Measurements from ENCODE around the gene SERAC1.
"Not testable (repeated sequence)": the region's sequence is repeated elsewhere in the genome, so short reads cannot be mapped to it uniquely, and the experiment has no call there.

Gene SERAC1

GRCh38 chr6:158188591-158188990, 20.5 kb upstream of the SERAC1 start:
- H3K36me3 Mint-ChIP-seq (ENCODE audit: low read depth) = peaks cover 59% of the 10 kb centered on the region
- H3K27ac Mint-ChIP-seq = no peak overlapping the region
- no peak for DNase-seq
- peaks cover 20% of the 10 kb centered on the region for H3K4me1 Mint-ChIP-seq (ENCODE audit: low read depth)
- H3K27me3 Mint-ChIP-seq = no peaks in the 10 kb centered on the region
- H3K4me3 Mint-ChIP-seq = no peak overlapping the region
- H3K9me3 Mint-ChIP-seq = no peaks in the 10 kb centered on the region

- peaks cover 35% of the 10 kb centered on the region for H3K4me1 Mint-ChIP-seq (ENCODE audit: low read depth)
- no peak overlapping the region for H3K4me3 Mint-ChIP-seq
- H3K27ac Mint-ChIP-seq = no peak overlapping the region
- DNase-seq = no peak
- H3K27me3 Mint-ChIP-seq = no peaks in the 10 kb centered on the region
- no peaks in the 10 kb centered on the region for H3K9me3 Mint-ChIP-seq
- peaks cover 57% of the 10 kb centered on the region for H3K36me3 Mint-ChIP-seq (ENCODE audit: low read depth)
Measured at GRCh38 chr6:158185729-158186456, 17.8 kb upstream of the SERAC1 start.

- Mint-ChIP-seq H3K27me3 (no peaks in the 10 kb centered on the region), H3K36me3 (ENCODE audit: low read depth) (peaks cover 67% of the 10 kb centered on the region), H3K9me3 (no peaks in the 10 kb centered on the region), H3K4me3 (no peak overlapping the region), H3K4me1 (ENCODE audit: low read depth) (peaks cover 37% of the 10 kb centered on the region), H3K27ac (no peak overlapping the region)
- DNase-seq = no peak
Measured at GRCh38 chr6:158184608-158185007, 16.5 kb upstream of the SERAC1 start.

- H3K9me3 Mint-ChIP-seq, H3K27ac Mint-ChIP-seq, H3K27me3 Mint-ChIP-seq, H3K4me3 Mint-ChIP-seq, DNase-seq: not testable (repeated sequence)
- H3K4me1 Mint-ChIP-seq (ENCODE audit: low read depth) = peaks cover 39% of the 10 kb centered on the region
- peaks cover 77% of the 10 kb centered on the region for H3K36me3 Mint-ChIP-seq (ENCODE audit: low read depth)
Measured at GRCh38 chr6:158183174-158183972, 15.3 kb upstream of the SERAC1 start.

- H3K9me3 Mint-ChIP-seq, H3K4me3 Mint-ChIP-seq, H3K27me3 Mint-ChIP-seq, DNase-seq, H3K27ac Mint-ChIP-seq: not testable (repeated sequence)
- peaks cover 66% of the 10 kb centered on the region for H3K36me3 Mint-ChIP-seq (ENCODE audit: low read depth)
- peaks cover 14% of the 10 kb centered on the region for H3K4me1 Mint-ChIP-seq (ENCODE audit: low read depth)
Measured at GRCh38 chr6:158177712-158178111, 9.7 kb upstream of the SERAC1 start.

- H3K9me3 Mint-ChIP-seq = peaks cover 4% of the 10 kb centered on the region
- DNase-seq = no peak
- H3K36me3 Mint-ChIP-seq (ENCODE audit: low read depth) = peaks cover 59% of the 10 kb centered on the region
- no peaks in the 10 kb centered on the region for H3K27me3 Mint-ChIP-seq
- no peak overlapping the region for H3K4me3 Mint-ChIP-seq
- H3K4me1 Mint-ChIP-seq (ENCODE audit: low read depth) = peaks cover 5% of the 10 kb centered on the region
- no peak overlapping the region for H3K27ac Mint-ChIP-seq
Measured at GRCh38 chr6:158175111-158175510, 7.0 kb upstream of the SERAC1 start.

- no peak for DNase-seq
- Mint-ChIP-seq H3K27me3 (no peaks in the 10 kb centered on the region), H3K4me3 (no peak overlapping the region)
Measured at GRCh38 chr6:158174514-158174913, 6.5 kb upstream of the SERAC1 start.

GRCh38 chr6:158174024-158174423, 6.0 kb upstream of the SERAC1 start:
- Mint-ChIP-seq H3K4me3 (no peak overlapping the region), H3K27me3 (no peaks in the 10 kb centered on the region), H3K27ac (no peak overlapping the region), H3K36me3 (ENCODE audit: low read depth) (peaks cover 50% of the 10 kb centered on the region), H3K9me3 (peaks cover 4% of the 10 kb centered on the region), H3K4me1 (ENCODE audit: low read depth) (peaks cover 5% of the 10 kb centered on the region)
- DNase-seq = no peak

More at GRCh38 chr6:158174514-158174913, 6.5 kb upstream of the SERAC1 start:
- H3K36me3 Mint-ChIP-seq (ENCODE audit: low read depth) = peaks cover 53% of the 10 kb centered on the region
- no peak overlapping the region for H3K27ac Mint-ChIP-seq
- H3K4me1 Mint-ChIP-seq (ENCODE audit: low read depth) = peaks cover 5% of the 10 kb centered on the region
- H3K9me3 Mint-ChIP-seq = peaks cover 4% of the 10 kb centered on the region

GRCh38 chr6:158172001-158172400, 3.9 kb upstream of the SERAC1 start:
- Mint-ChIP-seq H3K27ac (no peak overlapping the region), H3K4me1 (ENCODE audit: low read depth) (peaks cover 10% of the 10 kb centered on the region), H3K27me3 (no peaks in the 10 kb centered on the region), H3K9me3 (no peaks in the 10 kb centered on the region), H3K4me3 (no peak overlapping the region), H3K36me3 (ENCODE audit: low read depth) (peaks cover 37% of the 10 kb centered on the region)
- no peak for DNase-seq

GRCh38 chr6:158170656-158171081, 2.6 kb upstream of the SERAC1 start:
- no peak for DNase-seq
- Mint-ChIP-seq H3K27me3 (no peaks in the 10 kb centered on the region), H3K36me3 (ENCODE audit: low read depth) (peaks cover 32% of the 10 kb centered on the region), H3K4me1 (ENCODE audit: low read depth) (peaks cover 19% of the 10 kb centered on the region), H3K9me3 (no peaks in the 10 kb centered on the region), H3K27ac (no peak overlapping the region), H3K4me3 (no peak overlapping the region)

- not testable (repeated sequence) for H3K27me3 Mint-ChIP-seq, H3K27ac Mint-ChIP-seq, H3K9me3 Mint-ChIP-seq, H3K4me3 Mint-ChIP-seq, DNase-seq
- Mint-ChIP-seq H3K4me1 (ENCODE audit: low read depth) (peaks cover 27% of the 10 kb centered on the region), H3K36me3 (ENCODE audit: low read depth) (peaks cover 32% of the 10 kb centered on the region)
Measured at GRCh38 chr6:158169634-158170033, 1.6 kb upstream of the SERAC1 start.

- no peak overlapping the region for H3K4me3 Mint-ChIP-seq
- H3K36me3 Mint-ChIP-seq (ENCODE audit: low read depth) = peaks cover 10% of the 10 kb centered on the region
- peaks cover 38% of the 10 kb centered on the region for H3K4me1 Mint-ChIP-seq (ENCODE audit: low read depth)
Measured at GRCh38 chr6:158165919-158166416, 2.1 kb downstream of the SERAC1 start.

GRCh38 chr6:158164579-158165170, 3.4 kb downstream of the SERAC1 start:
- no peak overlapping the region for H3K4me3 Mint-ChIP-seq
- H3K4me1 Mint-ChIP-seq (ENCODE audit: low read depth) = peaks cover 38% of the 10 kb centered on the region
- H3K27ac Mint-ChIP-seq = peak overlapping the region; percentile 74
- no peak for DNase-seq
- no peaks in the 10 kb centered on the region for H3K9me3 Mint-ChIP-seq
- H3K27me3 Mint-ChIP-seq = no peaks in the 10 kb centered on the region
- peaks cover 5% of the 10 kb centered on the region for H3K36me3 Mint-ChIP-seq (ENCODE audit: low read depth)

More at GRCh38 chr6:158165919-158166416, 2.1 kb downstream of the SERAC1 start:
- H3K9me3 Mint-ChIP-seq = no peaks in the 10 kb centered on the region
- DNase-seq = no peak
- H3K27me3 Mint-ChIP-seq = no peaks in the 10 kb centered on the region
- no peak overlapping the region for H3K27ac Mint-ChIP-seq

GRCh38 chr6:158161566-158162254, 6.4 kb downstream of the SERAC1 start:
- Mint-ChIP-seq H3K4me1 (ENCODE audit: low read depth) (peaks cover 27% of the 10 kb centered on the region), H3K27me3 (no peaks in the 10 kb centered on the region), H3K4me3 (no peak overlapping the region), H3K9me3 (no peaks in the 10 kb centered on the region), H3K27ac (no peak overlapping the region), H3K36me3 (ENCODE audit: low read depth) (peaks cover 9% of the 10 kb centered on the region)
- no peak for DNase-seq
